ENCODE measurements around the gene ADGRG3. TPM values are rescaled to one million over a fixed set of nuclear protein-coding genes. Genes with fewer than 3 reads are reported as not detected.

ADGRG3 gene
- total and polyA plus RNA-seq, 2 experiments from 2014 or later, result not detected

- in situ Hi-C loops (cut with MboI), result no loop called here
- Histone ChIP-seq H3K36me3 (ENCODE audit: low read depth) (no peaks in the 10 kb centered on the region), H3K9me3 (ENCODE audit: low read depth) (no peaks in the 10 kb centered on the region), H3K27me3 (replicated peaks; ENCODE audit: insufficient read depth) (no peaks in the 10 kb centered on the region), H3K4me2 (ENCODE audit: unreplicated experiment) (no peak overlapping the region), H3K79me2 (ENCODE audit: insufficient read depth) (no peaks in the 10 kb centered on the region), H3K27ac (no peak overlapping the region), H3K4me3 (no peak overlapping the region), H3F3A (ENCODE audit: insufficient read depth) (no peaks in the 10 kb centered on the region), H3K9me2 (ENCODE audit: insufficient read depth) (no peaks in the 10 kb centered on the region), H3K4me1 (ENCODE audit: insufficient read depth) (no peaks in the 10 kb centered on the region), H2AFZ (no peak overlapping the region), H3K9ac (no peak overlapping the region), H4K20me1 (ENCODE audit: insufficient read depth) (no peaks in the 10 kb centered on the region)
- no peak for DNase-seq
- WGBS, 2 experiments (ENCODE audit: low coverage in 1 of 2, low lambda C conversion rate in 2 of 2, missing lambda C conversion rate in 2 of 2), result 80 to 81% methylated on average over 12 to 15 of the region's 15 CpGs
- TF ChIP-seq EZH2 (IDR thresholded peaks at IDR 0.05; ENCODE audit: insufficient read depth, poor library complexity, severe bottlenecking) (no peak), EZH2phosphoT487 (IDR thresholded peaks at IDR 0.05; ENCODE audit: insufficient read depth, low read depth) (no peak)
Observed at GRCh38 chr16:57663917-57664661, 4.0 kb upstream of the ADGRG3 start.

- in situ Hi-C loops (cut with MboI), result no loop called here
- 88 to 91% methylated on average over 6 of the region's 6 CpGs for WGBS, 2 experiments (ENCODE audit: low coverage in 1 of 2, low lambda C conversion rate in 2 of 2, missing lambda C conversion rate in 2 of 2)
- Histone ChIP-seq H3F3A (ENCODE audit: insufficient read depth) (no peaks in the 10 kb centered on the region), H3K4me1 (ENCODE audit: insufficient read depth) (no peaks in the 10 kb centered on the region), H3K4me3 (no peak overlapping the region), H3K9me3 (ENCODE audit: low read depth) (no peaks in the 10 kb centered on the region), H3K4me2 (ENCODE audit: unreplicated experiment) (no peak overlapping the region), H3K79me2 (ENCODE audit: insufficient read depth) (no peaks in the 10 kb centered on the region), H3K36me3 (ENCODE audit: low read depth) (no peaks in the 10 kb centered on the region), H3K27ac (no peak overlapping the region), H3K9me2 (ENCODE audit: insufficient read depth) (no peaks in the 10 kb centered on the region), H3K9ac (no peak overlapping the region), H3K27me3 (replicated peaks; ENCODE audit: insufficient read depth) (no peaks in the 10 kb centered on the region), H2AFZ (no peak overlapping the region), H4K20me1 (ENCODE audit: insufficient read depth) (no peaks in the 10 kb centered on the region)
- no peak for DNase-seq
- no peak for TF ChIP-seq EZH2phosphoT487 (IDR thresholded peaks at IDR 0.05; ENCODE audit: insufficient read depth, low read depth)
Observed at GRCh38 chr16:57664662-57665025, 3.5 kb upstream of the ADGRG3 start.

- no peak overlapping the region for H3K4me3 ChIP-seq
- TF ChIP-seq EZH2phosphoT487 (IDR thresholded peaks at IDR 0.05; ENCODE audit: insufficient read depth, low read depth) (no peak), EZH2 (IDR thresholded peaks at IDR 0.05; ENCODE audit: insufficient read depth, poor library complexity, severe bottlenecking) (no peak)
Observed at GRCh38 chr16:57665541-57665940, 2.6 kb upstream of the ADGRG3 start.

GRCh38 chr16:57666353-57667047 is 1.6 kb upstream of the ADGRG3 start:
- 71 to 74% methylated on average over 10 to 11 of the region's 11 CpGs for WGBS, 2 experiments (ENCODE audit: low coverage in 1 of 2, low lambda C conversion rate in 2 of 2, missing lambda C conversion rate in 2 of 2)
- TF ChIP-seq EZH2phosphoT487 (IDR thresholded peaks at IDR 0.05; ENCODE audit: insufficient read depth, low read depth), result no peak
- TF ChIP-seq EZH2 (IDR thresholded peaks at IDR 0.05; ENCODE audit: insufficient read depth, poor library complexity, severe bottlenecking), result no peak
- no peak for DNase-seq

More at GRCh38 chr16:57665541-57665940, 2.6 kb upstream of the ADGRG3 start:
- Histone ChIP-seq H3K4me1 (ENCODE audit: insufficient read depth) (no peaks in the 10 kb centered on the region), H3K9ac (no peak overlapping the region), H3K27me3 (replicated peaks; ENCODE audit: insufficient read depth) (peaks cover under 1% of the 10 kb centered on the region; the same call in 1 of the 2 replicates), H3K27ac (no peak overlapping the region), H2AFZ (no peak overlapping the region), H3F3A (ENCODE audit: insufficient read depth) (no peaks in the 10 kb centered on the region), H4K20me1 (ENCODE audit: insufficient read depth) (no peaks in the 10 kb centered on the region), H3K36me3 (ENCODE audit: low read depth) (no peaks in the 10 kb centered on the region), H3K4me2 (ENCODE audit: unreplicated experiment) (no peak overlapping the region), H3K9me3 (ENCODE audit: low read depth) (no peaks in the 10 kb centered on the region), H3K9me2 (ENCODE audit: insufficient read depth) (no peaks in the 10 kb centered on the region), H3K79me2 (ENCODE audit: insufficient read depth) (no peaks in the 10 kb centered on the region)
- 39 to 45% methylated on average over 4 of the region's 4 CpGs for WGBS, 2 experiments (ENCODE audit: low coverage in 1 of 2, low lambda C conversion rate in 2 of 2, missing lambda C conversion rate in 2 of 2)
- in situ Hi-C loops (cut with MboI), result no loop called here
- no peak for DNase-seq

More at GRCh38 chr16:57666353-57667047, 1.6 kb upstream of the ADGRG3 start:
- Histone ChIP-seq H3K79me2 (ENCODE audit: insufficient read depth) (no peaks in the 10 kb centered on the region), H3F3A (ENCODE audit: insufficient read depth) (no peaks in the 10 kb centered on the region), H3K27ac (no peak overlapping the region), H3K4me3 (no peak overlapping the region), H3K4me1 (ENCODE audit: insufficient read depth) (no peaks in the 10 kb centered on the region), H3K9ac (no peak overlapping the region), H4K20me1 (ENCODE audit: insufficient read depth) (no peaks in the 10 kb centered on the region), H3K9me2 (ENCODE audit: insufficient read depth) (no peaks in the 10 kb centered on the region), H3K27me3 (replicated peaks; ENCODE audit: insufficient read depth) (peaks cover 6% of the 10 kb centered on the region), H3K36me3 (ENCODE audit: low read depth) (no peaks in the 10 kb centered on the region), H3K9me3 (ENCODE audit: low read depth) (no peaks in the 10 kb centered on the region), H3K4me2 (ENCODE audit: unreplicated experiment) (no peak overlapping the region), H2AFZ (no peak overlapping the region)
- in situ Hi-C loops (cut with MboI), result no loop called here
